HG02943 (cell line): ENCODE data around the gene ZNF774.
"Not testable (repeated sequence)": the region's sequence is repeated elsewhere in the genome, so short reads cannot be mapped to it uniquely, and the experiment has no call there.

Experiments
- ATAC-seq: cut with Tn5 transposase; IDR thresholded peaks from one replicate; pipeline ENCODE4 v1.9.1; 2021; ENCODE audit warnings: mild to moderate bottlenecking, low read depth, moderate library complexity; ENCODE audit not compliant: unreplicated experiment

ZNF774 gene

DNA sequence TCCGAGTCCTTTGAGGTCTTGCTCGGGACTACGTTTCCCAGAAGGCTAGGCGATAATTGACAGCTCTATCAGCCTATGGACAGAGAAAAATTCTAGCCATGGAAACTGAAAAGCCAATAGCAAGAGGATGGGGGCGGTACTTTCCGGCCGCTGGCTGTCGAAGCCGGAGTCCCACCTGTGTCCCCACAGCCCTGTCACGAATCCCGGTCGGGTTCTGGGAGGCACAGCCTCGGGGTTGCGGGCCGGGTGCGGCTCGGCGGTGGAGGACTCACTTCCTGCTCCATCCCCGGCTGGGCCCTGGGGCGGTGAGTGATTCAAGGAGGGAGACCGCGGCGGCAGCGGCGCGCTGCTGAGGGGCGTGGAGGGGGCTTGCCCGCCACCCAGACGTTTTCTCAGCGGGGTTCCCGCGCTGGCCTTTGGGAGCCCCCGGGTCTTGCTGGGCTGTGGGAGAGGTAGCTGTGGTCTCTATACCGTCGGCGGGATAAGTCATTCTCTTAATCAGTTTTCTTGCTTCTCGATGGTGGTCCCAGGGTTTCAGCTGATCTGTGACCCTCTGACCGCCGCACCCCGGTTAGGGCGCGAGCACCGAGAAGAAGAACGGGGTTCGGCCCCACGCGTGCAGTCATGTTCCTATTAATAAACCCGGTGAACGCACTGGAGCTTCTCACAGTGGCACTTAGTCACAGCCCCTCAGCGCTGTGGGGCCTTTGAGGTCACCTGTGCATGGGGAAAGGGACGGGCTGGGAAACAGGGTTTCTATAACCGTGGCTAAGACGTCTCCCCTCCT, at the start of gene ZNF774:
Gene ZNF774, plus strand, starts transcription at position 178 of the 787 bp plus-strand sequence. CDS start 2,377 bp downstream, outside the sequence.
- peak; percentile 100 for ATAC-seq

- not testable (repeated sequence) for ATAC-seq
Measured at GRCh38 chr15:90305355-90305754, 46.7 kb upstream of the ZNF774 start.

GRCh38 chr15:90305932-90306331, 46.2 kb upstream of the ZNF774 start:
- no peak for ATAC-seq

DNA sequence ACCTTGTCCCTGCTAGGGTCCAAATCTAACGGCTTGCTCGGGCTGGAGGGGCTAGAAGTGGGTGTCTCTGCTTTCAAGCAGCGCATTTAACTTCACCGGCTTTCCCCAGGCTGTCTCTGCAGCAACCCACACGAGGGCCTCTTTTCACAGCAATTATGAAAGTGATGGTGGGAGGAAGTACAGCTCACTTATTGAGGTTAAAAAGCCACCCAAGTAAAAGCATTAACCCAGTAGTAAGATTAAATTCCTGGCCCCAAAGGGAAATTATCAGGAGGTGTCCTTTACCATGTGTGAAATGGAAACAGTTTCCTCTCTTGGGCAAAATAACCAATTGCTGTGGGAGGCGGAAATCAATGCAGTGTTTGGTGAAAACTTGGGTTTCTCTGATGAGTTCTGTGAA, 45.5 kb upstream of the ZNF774 start:
- ATAC-seq: no peak

DNA sequence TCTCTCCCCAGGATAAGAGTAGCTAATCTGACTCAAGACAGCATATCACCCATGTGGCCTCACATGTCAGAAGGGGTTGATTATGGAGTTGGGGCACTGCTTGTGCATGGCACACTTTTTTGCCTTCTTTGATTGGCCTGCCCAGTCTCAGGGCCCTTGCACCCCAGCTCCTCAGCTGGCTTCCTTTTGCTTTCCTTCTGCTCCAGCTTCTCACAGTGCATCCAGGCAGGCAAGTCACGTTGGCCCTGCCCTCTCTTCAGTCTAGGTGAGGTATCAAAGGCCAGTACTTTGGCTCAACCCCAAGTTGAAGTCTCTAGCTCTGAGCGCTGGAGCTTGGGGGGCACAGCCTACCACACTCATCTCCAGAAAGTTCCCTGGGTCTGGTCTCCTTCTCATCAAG, 44.4 kb upstream of the ZNF774 start:
- no peak for ATAC-seq

GRCh38 chr15:90309020-90309419, 43.1 kb upstream of the ZNF774 start:
- ATAC-seq: no peak

GRCh38 chr15:90315278-90315982, 36.7 kb upstream of the ZNF774 start:
- no peak for ATAC-seq

- ATAC-seq: no peak
Measured at GRCh38 chr15:90316139-90316538, 35.9 kb upstream of the ZNF774 start.

GRCh38 chr15:90318591-90318990, 33.5 kb upstream of the ZNF774 start:
- no peak for ATAC-seq

DNA sequence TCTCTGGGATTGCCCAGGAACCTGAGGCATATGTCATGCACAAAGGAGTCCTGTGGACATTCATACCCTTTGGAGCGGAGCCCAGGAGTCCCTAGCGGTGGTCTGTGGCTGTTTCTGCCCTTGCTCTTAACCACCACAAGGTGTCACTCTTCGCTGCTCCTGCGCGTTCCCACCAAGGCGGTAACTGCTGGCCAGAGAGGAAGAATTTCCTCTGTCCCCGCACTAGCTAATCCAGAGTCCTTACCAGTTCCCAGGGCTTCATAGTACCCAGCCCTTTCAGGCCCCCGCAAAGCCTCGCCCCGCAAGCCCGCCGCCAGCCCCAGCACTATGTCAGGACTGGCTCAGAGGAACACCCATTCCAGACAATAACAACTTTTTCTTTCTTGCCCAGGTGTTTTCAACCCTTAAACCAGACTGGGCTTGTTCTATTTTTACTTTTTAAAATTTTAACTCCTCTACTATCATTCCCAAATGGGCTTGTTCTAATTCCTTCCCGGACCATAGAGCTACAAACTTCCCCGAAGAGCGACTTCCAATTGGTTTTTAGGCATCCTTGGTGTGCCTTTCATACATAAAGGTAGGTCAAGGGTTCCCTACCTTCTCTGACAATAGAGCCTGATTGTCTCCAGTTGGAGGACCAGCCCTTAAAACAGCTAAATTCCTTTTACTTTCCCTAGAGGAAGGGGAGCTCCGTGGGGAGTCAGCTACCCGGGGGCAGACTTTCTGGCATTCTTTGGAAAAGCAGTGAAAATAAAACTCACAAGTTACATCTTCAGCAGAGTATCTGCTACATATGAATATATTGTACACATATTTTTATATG, 31.8 kb upstream of the ZNF774 start:
- no peak for ATAC-seq

DNA sequence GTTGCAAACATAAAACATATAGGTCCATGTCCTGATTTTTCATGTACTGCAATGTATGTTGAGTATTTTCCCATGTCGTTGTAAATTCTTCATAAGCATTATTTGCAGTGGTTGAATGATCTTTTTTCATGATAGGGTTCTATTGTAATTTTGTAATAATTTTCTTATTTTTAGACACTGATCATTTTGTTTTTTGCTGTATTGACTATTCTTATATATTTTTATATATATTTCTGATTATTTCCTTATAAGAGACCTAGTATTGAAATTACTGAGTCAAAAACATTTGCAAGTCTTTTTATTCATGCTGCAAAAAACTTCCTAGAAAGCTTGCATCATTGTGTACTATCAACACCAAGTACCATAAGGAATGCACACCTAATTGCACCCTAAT, 31.2 kb upstream of the ZNF774 start:
- no peak for ATAC-seq

- ATAC-seq: no peak
Measured at GRCh38 chr15:90322538-90322937, 29.5 kb upstream of the ZNF774 start.

DNA sequence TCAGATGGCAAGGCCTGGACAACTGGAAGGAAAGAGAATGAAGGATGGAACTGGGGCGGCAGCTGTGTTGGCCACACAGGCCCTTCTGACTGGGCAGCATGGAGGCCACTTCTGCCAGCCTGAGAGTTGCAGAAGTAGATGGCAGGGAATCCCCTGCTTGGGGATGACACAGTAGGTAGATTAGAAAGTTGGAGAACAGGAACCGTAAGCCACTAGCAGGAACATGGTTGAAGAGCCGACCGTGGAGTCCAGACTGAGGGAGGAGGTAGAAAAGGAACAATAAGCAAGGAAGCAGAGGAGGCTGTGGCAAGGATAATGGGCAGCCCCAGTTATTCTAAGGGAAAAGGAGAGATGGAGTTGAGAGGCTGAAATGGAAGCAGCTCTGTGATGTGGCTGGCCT, 26.4 kb upstream of the ZNF774 start:
- ATAC-seq: no peak

DNA sequence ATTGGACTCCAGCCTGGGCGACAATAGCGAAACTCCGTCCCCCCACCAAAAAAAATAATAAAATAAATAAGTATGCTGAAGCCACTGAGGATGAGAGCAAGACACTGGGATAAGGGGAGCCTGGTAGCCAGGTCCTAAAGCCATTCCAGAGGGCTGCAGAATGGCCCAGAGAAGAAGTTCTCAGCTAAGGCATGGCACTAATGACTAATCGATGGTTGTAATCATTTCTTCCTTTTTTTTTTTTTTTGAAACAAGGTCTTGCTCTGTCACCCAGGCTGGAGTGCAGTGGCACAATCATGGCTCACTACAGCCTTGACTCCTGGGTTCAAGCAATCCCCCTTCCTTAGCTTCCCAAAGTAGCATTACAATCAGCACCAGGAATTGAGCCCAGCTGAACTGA, 25.6 kb upstream of the ZNF774 start:
- no peak for ATAC-seq

GRCh38 chr15:90327311-90327710, 24.8 kb upstream of the ZNF774 start:
- ATAC-seq: no peak

DNA sequence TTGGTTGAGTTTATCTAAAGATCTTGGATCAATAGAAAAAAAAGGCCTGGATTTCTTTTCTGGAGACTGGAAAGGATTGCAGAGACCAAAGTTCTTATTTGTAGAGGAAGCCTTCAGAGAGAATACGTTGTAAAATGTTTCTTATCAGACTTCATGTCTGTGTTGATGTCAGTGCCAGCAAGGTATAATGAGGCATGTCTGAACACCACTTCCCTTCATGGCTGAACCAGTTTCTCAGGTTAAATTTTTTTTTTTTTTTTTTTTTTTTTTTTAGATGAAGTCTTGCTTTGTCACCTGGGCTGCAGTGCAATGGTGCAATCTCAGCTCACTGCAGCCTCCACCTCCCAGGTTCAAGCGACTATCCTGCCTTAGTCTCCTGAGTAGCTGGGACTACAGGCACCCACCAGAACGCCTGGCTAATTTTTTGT, 17.8 kb upstream of the ZNF774 start:
- ATAC-seq: no peak

GRCh38 chr15:90336705-90337141, 15.4 kb upstream of the ZNF774 start:
- ATAC-seq: no peak

- no peak for ATAC-seq
Measured at GRCh38 chr15:90337256-90337655, 14.8 kb upstream of the ZNF774 start.

GRCh38 chr15:90338532-90338931, 13.6 kb upstream of the ZNF774 start:
- no peak for ATAC-seq

DNA sequence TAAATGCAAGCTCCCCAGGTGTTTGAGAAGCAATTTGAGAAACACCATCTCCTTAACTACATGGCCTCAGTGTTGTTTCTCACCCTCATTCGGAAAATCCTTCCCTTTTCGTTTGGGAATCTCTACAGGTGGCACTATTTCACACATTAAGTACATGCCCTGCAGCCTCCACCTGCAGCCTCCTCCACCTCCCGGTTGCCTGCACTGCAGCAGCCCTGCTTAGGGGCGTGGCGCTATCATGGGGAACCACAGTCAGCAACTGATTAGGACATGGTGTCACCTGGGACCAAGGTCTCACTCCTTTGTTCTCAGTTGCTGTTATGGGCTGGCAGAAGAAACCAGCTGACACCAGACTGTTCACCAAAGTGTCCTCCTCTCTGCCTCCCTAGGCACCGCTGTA, 11.7 kb upstream of the ZNF774 start:
- ATAC-seq: no peak

GRCh38 chr15:90343302-90343790, 8.7 kb upstream of the ZNF774 start:
- ATAC-seq: no peak
